Measurements from ENCODE around the gene RGL2. TPM values are rescaled to one million over a fixed set of nuclear protein-coding genes. Genes with fewer than 3 reads are reported as not detected.
A peak's percentile ranks its signal among the peaks of the same experiment; 100 is the strongest.

The RGL2 gene
- total and polyA plus RNA-seq, 2 of the 13 experiments (the other 11 are each of a cell fraction or from before 2014, with no cell fraction given), result 22.9 to 47.4 TPM

DNA sequence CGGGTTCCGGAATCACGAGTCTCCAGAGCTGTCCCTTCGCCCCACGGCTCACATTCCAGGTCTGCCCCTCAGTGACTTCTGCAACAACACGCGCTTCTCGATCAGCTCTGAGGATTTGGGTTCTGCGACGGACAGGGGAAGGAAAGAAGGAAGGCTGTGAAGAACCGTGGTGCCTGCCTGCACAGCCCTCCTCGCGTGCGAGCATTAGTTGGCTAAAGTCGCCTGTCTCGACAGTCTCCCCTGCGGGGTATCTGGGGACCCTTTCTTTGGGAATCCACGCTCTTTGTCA lies 50.2 kb downstream of the RGL2 start (continued):
- TF ChIP-seq, protein P1, sequence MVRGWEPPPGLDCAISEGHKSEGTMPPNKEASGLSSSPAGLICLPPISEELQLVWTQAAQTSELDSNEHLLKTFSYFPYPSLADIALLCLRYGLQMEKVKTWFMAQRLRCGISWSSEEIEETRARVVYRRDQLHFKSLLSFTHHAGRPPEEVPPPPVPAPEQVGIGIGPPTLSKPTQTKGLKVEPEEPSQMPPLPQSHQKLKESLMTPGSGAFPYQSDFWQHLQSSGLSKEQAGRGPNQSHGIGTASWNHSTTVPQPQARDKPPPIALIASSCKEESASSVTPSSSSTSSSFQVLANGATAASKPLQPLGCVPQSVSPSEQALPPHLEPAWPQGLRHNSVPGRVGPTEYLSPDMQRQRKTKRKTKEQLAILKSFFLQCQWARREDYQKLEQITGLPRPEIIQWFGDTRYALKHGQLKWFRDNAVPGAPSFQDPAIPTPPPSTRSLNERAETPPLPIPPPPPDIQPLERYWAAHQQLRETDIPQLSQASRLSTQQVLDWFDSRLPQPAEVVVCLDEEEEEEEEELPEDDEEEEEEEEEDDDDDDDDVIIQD (CRISPR knock-in tag; IDR thresholded peaks at IDR 0.05; ENCODE audit: low read depth), result no peak
- TF ChIP-seq ZNF816 (CRISPR knock-in tag; IDR thresholded peaks at IDR 0.05; ENCODE audit: borderline replicate concordance) (no peak), ZSCAN31 (CRISPR knock-in tag; IDR thresholded peaks at IDR 0.05; ENCODE audit: low read depth) (no peak), CEBPG (CRISPR knock-in tag; IDR thresholded peaks at IDR 0.05) (no peak), ZNF570 (CRISPR knock-in tag; IDR thresholded peaks at IDR 0.05; ENCODE audit: borderline replicate concordance) (no peak), MXI1 (IDR thresholded peaks at IDR 0.05; ENCODE audit: borderline replicate concordance, low read depth, low read length) (no peak), THYN1 (CRISPR knock-in tag; IDR thresholded peaks at IDR 0.05; ENCODE audit: borderline replicate concordance, low read depth) (no peak), RBFOX2 (IDR thresholded peaks at IDR 0.05; ENCODE audit: low read depth, low read length) (no peak), TEAD3 (CRISPR knock-in tag; optimal IDR thresholded peaks at IDR 0.05; ENCODE audit: borderline replicate concordance) (no peak), SRY (CRISPR knock-in tag; IDR thresholded peaks at IDR 0.05) (peak; percentile 27; the same call in 1 of the 2 replicates), ZNF737 (CRISPR knock-in tag; IDR thresholded peaks at IDR 0.05; ENCODE audit: borderline replicate concordance) (no peak), ZNF232 (CRISPR knock-in tag; IDR thresholded peaks at IDR 0.05; ENCODE audit: borderline replicate concordance) (peak; percentile 19; the same call in 1 of the 2 replicates), HNRNPUL1 (IDR thresholded peaks at IDR 0.05; ENCODE audit: low read depth, low read length) (no peak)
- TF ChIP-seq, protein P2, sequence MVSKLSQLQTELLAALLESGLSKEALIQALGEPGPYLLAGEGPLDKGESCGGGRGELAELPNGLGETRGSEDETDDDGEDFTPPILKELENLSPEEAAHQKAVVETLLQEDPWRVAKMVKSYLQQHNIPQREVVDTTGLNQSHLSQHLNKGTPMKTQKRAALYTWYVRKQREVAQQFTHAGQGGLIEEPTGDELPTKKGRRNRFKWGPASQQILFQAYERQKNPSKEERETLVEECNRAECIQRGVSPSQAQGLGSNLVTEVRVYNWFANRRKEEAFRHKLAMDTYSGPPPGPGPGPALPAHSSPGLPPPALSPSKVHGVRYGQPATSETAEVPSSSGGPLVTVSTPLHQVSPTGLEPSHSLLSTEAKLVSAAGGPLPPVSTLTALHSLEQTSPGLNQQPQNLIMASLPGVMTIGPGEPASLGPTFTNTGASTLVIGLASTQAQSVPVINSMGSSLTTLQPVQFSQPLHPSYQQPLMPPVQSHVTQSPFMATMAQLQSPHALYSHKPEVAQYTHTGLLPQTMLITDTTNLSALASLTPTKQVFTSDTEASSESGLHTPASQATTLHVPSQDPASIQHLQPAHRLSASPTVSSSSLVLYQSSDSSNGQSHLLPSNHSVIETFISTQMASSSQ (IDR thresholded peaks at IDR 0.05; ENCODE audit: low read depth), result no peak
- TF ChIP-seq, protein P2 (CRISPR knock-in tag; IDR thresholded peaks at IDR 0.05; ENCODE audit: borderline replicate concordance), result 0 out of 2 replicates have a peak, but pooled peaks have one; percentile 60
- TF ChIP-seq, protein P3, sequence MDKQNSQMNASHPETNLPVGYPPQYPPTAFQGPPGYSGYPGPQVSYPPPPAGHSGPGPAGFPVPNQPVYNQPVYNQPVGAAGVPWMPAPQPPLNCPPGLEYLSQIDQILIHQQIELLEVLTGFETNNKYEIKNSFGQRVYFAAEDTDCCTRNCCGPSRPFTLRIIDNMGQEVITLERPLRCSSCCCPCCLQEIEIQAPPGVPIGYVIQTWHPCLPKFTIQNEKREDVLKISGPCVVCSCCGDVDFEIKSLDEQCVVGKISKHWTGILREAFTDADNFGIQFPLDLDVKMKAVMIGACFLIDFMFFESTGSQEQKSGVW (CRISPR knock-in tag; IDR thresholded peaks at IDR 0.05; ENCODE audit: borderline replicate concordance), result no peak
- TF ChIP-seq, protein P4, sequence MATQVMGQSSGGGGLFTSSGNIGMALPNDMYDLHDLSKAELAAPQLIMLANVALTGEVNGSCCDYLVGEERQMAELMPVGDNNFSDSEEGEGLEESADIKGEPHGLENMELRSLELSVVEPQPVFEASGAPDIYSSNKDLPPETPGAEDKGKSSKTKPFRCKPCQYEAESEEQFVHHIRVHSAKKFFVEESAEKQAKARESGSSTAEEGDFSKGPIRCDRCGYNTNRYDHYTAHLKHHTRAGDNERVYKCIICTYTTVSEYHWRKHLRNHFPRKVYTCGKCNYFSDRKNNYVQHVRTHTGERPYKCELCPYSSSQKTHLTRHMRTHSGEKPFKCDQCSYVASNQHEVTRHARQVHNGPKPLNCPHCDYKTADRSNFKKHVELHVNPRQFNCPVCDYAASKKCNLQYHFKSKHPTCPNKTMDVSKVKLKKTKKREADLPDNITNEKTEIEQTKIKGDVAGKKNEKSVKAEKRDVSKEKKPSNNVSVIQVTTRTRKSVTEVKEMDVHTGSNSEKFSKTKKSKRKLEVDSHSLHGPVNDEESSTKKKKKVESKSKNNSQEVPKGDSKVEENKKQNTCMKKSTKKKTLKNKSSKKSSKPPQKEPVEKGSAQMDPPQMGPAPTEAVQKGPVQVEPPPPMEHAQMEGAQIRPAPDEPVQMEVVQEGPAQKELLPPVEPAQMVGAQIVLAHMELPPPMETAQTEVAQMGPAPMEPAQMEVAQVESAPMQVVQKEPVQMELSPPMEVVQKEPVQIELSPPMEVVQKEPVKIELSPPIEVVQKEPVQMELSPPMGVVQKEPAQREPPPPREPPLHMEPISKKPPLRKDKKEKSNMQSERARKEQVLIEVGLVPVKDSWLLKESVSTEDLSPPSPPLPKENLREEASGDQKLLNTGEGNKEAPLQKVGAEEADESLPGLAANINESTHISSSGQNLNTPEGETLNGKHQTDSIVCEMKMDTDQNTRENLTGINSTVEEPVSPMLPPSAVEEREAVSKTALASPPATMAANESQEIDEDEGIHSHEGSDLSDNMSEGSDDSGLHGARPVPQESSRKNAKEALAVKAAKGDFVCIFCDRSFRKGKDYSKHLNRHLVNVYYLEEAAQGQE (IDR thresholded peaks at IDR 0.05; ENCODE audit: borderline replicate concordance in 1 of 2, low read depth in 1 of 2, low read length in 2 of 2), result no peak
- TF ChIP-seq, protein P5, sequence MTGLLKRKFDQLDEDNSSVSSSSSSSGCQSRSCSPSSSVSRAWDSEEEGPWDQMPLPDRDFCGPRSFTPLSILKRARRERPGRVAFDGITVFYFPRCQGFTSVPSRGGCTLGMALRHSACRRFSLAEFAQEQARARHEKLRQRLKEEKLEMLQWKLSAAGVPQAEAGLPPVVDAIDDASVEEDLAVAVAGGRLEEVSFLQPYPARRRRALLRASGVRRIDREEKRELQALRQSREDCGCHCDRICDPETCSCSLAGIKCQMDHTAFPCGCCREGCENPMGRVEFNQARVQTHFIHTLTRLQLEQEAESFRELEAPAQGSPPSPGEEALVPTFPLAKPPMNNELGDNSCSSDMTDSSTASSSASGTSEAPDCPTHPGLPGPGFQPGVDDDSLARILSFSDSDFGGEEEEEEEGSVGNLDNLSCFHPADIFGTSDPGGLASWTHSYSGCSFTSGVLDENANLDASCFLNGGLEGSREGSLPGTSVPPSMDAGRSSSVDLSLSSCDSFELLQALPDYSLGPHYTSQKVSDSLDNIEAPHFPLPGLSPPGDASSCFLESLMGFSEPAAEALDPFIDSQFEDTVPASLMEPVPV (CRISPR knock-in tag; IDR thresholded peaks at IDR 0.05), result no peak

Measured in HepG2 (cell line).